Stimulated activated CD4-positive, alpha-beta T cell treated with anti-CD3 and anti-CD28 coated beads, TNF-alpha, amount 100 ng/mL, for 1 hour (primary cell): ENCODE data around the gene LRP1.

Experiments
- DNase-seq, 3 donors: peaks; one replicate each; pipeline ENCODE4 v3.0.0-alpha.2; 2020; ENCODE audit warnings: low read depth in 3 of 3, low spot score in 1 of 3

The LRP1 gene

DNA sequence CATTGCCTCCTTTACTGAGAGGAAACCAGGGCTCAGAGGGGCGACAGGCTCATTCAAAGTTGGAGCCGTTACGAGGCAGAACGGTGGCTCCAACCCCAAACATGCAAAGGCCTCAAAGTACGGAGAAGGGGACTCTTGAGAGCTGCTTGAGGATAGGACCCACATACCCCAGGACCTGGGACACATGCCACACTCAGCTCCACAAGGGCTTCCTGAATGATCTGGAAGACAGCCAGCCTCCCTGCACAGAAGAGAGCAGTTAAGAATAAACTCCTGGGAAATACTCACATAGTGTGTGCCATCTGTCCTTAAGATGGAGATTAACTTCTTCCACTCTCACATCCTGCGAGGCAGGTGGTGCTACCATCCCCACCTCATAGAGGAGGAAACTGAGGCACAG is 61.8 kb downstream of the LRP1 start:
- DNase-seq = no peak

DNA sequence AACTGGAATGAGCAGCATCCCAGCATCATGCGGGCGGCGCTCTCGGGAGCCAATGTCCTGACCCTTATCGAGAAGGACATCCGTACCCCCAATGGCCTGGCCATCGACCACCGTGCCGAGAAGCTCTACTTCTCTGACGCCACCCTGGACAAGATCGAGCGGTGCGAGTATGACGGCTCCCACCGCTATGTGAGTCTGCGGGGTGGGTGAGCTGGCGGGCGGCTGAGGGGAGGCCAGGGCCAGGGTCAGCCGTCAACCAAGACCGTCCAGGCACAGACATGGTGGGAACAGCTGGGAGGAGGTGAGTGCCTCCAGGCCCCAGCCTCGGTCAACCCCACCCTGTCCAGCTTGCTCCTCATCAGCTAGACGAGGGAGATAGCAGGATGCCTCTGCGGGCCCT is 62.5 kb downstream of the LRP1 start:
- no peak for DNase-seq

DNA sequence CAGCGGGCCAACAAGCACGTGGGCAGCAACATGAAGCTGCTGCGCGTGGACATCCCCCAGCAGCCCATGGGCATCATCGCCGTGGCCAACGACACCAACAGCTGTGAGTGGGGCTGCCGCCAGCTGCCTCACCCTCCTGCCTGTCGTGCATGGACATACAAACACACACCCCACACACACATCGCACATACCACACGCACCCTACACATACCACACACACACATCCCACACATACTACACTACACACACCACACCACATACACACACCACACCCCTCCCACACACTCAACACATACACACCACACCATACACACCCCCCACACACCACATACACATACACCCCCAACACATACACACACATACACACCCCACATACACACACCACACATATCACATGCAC is 63.1 kb downstream of the LRP1 start:
- DNase-seq = no peak

DNA sequence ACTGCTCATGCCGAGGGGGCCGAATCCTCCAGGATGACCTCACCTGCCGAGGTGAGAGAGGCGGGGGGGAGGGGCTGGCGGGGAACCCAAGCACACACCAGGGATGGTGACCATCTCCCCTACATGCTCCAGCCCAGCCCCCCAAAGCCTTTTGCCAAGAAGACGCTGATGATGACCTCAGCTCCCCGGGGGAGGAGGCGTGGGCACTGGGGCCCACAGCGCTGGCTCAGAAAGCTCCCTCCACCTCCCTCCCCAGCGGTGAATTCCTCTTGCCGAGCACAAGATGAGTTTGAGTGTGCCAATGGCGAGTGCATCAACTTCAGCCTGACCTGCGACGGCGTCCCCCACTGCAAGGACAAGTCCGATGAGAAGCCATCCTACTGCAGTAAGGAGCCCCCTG is 64.6 kb downstream of the LRP1 start:
- no peak for DNase-seq

DNA sequence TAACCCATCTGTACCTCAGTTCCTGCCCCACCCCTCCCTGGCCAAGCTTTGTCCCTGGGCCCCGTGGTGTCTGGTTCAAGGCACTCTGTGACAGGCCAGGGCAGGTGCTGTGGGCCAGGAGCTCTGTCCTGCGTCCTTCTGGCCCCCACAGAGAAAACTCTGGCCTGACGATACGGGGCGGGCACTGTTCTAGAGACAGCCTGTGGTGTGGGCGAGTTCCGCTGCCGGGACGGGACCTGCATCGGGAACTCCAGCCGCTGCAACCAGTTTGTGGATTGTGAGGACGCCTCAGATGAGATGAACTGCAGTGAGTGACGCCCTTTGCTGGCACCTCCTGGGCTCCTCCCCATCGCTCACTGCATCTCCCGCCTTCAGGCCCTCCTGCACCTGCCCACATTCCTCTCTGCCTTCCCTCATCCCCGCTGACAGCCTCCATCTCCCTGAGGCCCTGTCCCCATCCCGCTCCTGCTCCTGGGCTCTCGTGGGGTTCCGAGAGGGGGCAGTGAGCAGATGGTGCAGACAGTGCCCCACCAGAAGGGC is 65.5 kb downstream of the LRP1 start:
- DNase-seq = no peak

DNA sequence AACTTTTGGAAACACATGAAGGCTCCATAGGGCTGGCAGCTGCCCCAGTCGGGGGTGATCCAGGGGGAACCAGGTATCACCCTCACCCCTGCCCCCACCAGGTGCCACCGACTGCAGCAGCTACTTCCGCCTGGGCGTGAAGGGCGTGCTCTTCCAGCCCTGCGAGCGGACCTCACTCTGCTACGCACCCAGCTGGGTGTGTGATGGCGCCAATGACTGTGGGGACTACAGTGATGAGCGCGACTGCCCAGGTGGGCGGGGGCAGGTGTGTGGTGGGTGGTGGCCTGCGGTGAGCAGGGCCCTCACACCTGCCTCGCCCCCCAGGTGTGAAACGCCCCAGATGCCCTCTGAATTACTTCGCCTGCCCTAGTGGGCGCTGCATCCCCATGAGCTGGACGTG is 66.0 kb downstream of the LRP1 start:
- DNase-seq = no peak

DNA sequence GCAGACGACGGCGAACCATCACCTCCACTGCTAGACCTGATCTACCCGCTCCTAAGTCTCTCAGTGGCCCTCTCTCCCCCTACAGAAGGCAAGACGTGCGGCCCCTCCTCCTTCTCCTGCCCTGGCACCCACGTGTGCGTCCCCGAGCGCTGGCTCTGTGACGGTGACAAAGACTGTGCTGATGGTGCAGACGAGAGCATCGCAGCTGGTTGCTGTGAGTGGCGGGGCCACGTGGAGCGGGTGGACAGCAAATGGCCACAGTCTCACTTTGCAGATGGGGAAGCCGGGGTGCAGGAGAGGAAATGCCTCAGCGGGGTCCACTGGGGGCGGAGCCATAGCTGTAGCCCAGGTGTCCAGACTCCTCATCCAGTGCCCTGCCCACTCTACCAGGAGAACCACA is 66.9 kb downstream of the LRP1 start:
- no peak for DNase-seq

DNA sequence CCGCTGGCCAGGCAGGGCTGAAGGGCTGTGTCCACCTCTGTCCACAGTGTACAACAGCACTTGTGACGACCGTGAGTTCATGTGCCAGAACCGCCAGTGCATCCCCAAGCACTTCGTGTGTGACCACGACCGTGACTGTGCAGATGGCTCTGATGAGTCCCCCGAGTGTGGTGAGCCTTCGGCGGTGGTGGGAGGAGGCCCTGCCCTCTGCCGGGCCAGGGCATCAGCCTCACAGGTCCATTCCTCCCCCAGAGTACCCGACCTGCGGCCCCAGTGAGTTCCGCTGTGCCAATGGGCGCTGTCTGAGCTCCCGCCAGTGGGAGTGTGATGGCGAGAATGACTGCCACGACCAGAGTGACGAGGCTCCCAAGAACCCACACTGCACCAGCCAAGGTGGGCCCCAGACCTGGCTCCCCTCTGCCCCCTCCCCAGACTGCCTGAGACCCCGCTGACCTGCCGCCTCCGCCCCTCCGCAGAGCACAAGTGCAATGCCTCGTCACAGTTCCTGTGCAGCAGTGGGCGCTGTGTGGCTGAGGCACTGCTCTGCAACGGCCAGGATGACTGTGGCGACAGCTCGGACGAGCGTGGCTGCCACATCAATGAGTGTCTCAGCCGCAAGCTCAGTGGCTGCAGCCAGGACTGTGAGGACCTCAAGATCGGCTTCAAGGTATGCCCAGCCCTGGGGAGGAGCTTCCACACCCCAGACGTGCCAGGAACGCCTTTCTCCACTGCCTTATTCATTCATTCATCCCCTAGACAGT is 67.5 kb downstream of the LRP1 start:
- no peak for DNase-seq

DNA sequence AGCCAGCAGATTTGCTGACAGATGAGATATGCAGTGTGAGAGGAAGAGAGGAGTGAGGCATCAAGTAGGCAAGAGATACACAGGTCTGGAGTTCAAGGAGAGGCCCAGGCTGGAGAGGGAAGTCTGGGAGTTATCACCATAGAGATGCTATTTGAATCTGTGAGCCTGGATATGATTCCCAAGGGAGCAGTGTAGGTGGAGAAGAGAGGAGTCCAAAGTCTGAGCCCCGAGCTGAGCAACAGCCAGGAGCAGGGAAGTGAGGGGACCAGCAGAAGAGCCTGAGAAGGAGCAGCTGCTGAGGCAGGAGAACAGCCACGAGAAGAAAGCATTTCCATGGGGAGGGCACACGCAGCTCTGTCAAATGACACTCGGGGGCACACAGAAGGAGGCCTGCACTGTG is 68.2 kb downstream of the LRP1 start:
- DNase-seq = no peak

DNA sequence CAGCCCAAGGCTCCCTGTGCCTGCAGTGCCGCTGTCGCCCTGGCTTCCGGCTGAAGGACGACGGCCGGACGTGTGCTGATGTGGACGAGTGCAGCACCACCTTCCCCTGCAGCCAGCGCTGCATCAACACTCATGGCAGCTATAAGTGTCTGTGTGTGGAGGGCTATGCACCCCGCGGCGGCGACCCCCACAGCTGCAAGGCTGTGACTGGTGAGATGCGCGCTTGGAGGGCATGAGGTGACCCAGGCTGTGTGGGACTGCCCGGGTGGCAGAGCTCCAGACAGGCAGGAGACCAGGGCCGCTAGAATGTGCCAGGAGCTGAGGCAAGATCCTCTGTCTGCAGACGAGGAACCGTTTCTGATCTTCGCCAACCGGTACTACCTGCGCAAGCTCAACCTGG is 68.7 kb downstream of the LRP1 start:
- no peak for DNase-seq

DNA sequence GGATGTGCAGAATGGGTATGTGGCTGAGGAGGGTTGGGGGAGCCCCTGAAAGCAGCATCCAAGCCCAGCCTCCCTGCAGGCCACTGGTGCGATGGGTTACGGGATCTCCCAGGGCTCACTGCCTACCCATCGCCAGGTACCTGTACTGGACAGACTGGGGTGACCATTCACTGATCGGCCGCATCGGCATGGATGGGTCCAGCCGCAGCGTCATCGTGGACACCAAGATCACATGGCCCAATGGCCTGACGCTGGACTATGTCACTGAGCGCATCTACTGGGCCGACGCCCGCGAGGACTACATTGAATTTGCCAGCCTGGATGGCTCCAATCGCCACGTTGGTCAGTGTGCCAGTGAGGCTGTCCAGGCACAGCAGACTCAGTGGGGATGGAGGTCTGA is 70.0 kb downstream of the LRP1 start:
- no peak for DNase-seq

DNA sequence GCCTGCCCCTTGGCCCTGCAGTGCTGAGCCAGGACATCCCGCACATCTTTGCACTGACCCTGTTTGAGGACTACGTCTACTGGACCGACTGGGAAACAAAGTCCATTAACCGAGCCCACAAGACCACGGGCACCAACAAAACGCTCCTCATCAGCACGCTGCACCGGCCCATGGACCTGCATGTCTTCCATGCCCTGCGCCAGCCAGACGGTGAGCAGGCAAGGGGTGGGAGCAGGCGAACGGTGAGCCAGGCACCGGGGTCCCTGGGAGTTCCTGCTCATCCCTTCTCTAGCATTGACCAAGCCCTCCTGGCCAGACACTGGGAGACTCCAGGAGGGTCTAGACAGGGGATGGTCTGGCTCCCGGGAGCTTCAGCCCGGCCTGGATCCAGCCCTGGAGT is 70.9 kb downstream of the LRP1 start:
- no peak for DNase-seq

DNA sequence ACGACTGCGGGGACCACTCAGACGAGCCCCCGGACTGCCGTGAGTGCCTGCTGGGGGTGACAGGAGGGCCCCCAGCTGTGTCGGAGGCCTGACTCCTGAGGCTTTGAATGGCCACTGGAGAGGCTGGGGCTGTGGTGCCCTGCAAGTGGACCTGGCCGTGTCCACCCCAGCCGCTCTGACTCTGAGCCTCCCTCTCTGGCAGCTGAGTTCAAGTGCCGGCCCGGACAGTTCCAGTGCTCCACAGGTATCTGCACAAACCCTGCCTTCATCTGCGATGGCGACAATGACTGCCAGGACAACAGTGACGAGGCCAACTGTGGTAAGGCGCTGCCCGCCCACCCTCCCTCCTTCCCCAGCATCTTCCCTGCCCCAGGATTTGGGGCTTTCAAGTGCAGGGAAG is 72.2 kb downstream of the LRP1 start:
- no peak for DNase-seq

DNA sequence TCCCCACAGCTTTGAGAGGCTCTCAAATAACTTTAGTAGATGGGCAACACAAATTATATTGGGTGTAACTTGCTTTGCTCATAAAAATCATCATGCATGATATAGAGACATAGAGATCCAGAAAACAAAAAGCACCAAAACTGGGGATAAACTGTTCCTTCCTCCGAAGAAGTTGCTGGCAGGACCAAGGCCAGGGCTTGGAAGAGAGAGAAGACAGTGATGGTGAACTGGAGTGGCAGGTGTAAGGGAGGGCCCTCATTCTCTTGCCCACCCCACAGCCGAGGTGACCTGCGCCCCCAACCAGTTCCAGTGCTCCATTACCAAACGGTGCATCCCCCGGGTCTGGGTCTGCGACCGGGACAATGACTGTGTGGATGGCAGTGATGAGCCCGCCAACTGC is 72.9 kb downstream of the LRP1 start:
- DNase-seq = no peak

DNA sequence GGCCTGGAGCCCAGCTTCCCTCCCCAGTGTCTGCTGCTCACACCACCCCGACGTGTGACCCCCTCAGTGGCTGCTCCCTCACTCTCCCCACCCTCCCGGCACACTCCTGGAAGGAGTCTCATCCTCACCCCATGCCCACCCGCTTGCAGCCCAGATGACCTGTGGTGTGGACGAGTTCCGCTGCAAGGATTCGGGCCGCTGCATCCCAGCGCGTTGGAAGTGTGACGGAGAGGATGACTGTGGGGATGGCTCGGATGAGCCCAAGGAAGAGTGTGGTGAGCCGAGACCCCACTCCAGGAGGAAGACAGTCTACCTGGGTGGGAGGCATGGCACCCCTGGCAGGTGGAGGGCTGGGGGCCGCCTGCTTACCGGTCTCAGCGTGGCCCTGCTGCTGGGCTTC is 73.3 kb downstream of the LRP1 start:
- DNase-seq = no peak

DNA sequence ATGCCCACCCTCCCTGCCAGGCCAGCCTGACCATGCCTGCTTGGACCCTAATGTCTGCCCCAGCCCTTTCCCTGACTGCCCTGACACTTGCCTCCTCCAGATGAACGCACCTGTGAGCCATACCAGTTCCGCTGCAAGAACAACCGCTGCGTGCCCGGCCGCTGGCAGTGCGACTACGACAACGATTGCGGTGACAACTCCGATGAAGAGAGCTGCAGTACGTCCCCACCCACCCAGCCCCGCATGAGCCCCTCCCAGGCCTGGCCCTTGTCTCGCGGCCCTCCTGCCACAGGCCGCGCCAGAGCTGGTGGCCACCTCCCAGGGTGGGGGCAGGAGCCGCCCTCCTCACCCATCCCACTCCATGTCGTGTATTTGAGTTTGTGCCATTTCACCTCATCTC is 74.0 kb downstream of the LRP1 start:
- no peak for DNase-seq

DNA sequence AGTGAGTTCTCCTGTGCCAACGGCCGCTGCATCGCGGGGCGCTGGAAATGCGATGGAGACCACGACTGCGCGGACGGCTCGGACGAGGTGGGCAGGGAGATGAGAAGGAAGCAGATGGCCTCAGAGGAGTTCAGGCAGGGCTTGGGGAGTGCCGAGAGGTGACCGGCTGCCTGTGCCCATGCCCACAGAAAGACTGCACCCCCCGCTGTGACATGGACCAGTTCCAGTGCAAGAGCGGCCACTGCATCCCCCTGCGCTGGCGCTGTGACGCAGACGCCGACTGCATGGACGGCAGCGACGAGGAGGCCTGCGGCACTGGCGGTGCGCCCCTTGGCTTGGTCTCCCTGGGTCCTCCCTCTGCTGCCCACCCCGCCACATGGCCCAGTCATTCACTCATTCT is 74.9 kb downstream of the LRP1 start:
- DNase-seq = no peak

DNA sequence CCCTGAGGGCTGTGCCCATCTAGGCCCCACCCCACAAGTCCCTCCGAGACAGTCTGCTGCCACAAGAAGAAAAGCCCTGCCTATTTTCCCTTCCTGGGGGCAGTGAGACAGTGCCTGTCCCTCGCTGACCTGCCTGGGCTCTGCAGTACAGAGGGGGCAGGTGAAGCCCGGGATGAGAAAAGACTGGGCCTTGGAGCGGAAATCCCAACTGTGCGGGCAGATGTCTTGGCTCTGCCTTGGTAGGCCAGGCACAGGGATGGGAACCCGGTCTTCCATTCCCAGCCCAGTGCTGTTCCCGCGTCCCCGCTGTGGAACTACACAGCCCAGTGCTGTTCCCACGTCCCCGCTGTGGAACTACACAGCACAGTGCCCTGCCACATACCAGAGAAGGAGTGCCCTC is 75.5 kb downstream of the LRP1 start:
- DNase-seq = no peak

DNA sequence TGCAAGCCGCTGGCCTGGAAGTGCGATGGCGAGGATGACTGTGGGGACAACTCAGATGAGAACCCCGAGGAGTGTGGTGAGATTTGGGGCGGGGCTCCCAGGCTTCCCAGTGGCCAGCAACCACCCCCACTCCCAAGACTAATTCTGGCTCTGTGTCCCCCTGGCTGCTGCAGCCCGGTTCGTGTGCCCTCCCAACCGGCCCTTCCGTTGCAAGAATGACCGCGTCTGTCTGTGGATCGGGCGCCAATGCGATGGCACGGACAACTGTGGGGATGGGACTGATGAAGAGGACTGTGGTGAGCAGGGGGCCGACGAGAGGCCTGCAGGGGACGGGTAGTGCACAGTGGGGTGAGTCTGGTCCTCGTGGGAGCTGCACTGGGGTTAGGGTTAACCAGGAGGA is 76.2 kb downstream of the LRP1 start:
- DNase-seq = no peak

DNA sequence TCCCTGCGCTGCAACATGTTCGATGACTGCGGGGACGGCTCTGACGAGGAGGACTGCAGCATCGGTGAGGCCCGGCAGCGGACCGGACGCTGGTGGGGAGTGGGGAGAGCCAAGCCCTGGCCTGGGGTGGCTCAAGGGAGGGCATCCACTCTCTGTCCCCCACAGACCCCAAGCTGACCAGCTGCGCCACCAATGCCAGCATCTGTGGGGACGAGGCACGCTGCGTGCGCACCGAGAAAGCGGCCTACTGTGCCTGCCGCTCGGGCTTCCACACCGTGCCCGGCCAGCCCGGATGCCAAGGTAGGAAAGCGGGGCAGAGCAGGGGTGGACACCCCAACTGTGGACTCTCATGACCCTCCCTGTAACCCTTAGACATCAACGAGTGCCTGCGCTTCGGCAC is 76.9 kb downstream of the LRP1 start:
- no peak for DNase-seq

DNA sequence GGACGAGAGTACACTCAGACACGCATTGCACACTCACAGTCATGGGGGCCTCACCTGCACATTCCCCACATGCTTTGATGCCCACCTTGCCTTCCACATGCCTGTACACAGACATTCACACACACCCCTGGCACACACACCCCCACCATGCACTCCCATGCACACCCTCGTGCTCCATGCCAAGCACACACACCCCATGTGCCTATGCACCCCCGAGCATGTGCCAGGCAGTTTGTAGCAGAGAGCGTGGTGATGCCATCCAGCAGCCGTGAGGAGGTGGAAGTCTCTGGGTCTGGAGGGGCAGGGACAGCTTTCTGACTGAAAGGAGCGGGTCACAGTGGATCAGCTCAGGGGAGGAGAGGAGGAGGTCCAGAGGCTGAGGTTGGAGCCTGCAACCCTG is 77.6 kb downstream of the LRP1 start:
- DNase-seq = no peak

DNA sequence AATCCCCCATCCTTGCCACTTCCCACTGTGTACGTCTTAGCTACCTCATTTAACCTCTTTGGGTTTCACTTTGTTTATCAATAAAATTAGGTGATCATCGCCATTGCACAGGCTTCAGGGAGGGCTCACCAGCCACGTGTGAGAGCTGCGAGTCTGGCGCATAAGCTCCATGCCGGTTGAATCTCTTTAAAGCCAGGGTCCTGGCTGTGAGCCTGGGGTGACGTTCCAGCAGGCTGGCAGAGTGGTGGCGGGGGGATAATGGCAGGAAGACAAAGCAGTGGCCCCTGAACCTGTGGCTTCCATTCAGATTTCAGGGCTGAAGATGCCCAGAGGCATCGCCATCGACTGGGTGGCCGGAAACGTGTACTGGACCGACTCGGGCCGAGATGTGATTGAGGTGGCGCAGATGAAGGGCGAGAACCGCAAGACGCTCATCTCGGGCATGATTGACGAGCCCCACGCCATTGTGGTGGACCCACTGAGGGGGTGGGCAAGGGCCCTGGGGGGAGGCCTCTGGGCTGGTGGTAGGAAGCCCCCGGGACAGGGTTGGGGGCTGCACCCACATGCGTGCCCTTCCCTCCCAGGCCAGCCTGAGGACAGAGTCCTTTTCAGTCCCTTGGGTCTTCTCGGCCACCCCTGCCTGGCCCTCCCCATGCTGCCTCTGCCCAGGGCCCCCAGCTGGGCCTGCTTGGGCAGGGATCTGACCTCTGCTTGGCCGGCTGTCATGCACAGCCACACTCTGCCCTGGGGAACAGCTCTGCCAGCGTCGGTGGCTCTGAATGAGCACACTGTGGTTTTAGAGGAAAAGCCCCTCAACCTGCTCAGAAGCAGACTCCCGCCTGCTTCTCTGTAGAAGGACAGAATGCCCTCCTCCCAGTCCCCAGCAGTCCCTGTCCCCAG is 79.7 kb downstream of the LRP1 start:
- DNase-seq = no peak
